NCI-H82 treated with DMSO at 0.1 percent for 48 hours (cell line): ENCODE data around the gene RAB17.

Source experiments
- DNase-seq: peaks from one replicate; lab custom pipeline; 2025; ENCODE audit not compliant: unreplicated experiment; lab: John Stamatoyannopoulos, UW

RAB17 gene

DNA sequence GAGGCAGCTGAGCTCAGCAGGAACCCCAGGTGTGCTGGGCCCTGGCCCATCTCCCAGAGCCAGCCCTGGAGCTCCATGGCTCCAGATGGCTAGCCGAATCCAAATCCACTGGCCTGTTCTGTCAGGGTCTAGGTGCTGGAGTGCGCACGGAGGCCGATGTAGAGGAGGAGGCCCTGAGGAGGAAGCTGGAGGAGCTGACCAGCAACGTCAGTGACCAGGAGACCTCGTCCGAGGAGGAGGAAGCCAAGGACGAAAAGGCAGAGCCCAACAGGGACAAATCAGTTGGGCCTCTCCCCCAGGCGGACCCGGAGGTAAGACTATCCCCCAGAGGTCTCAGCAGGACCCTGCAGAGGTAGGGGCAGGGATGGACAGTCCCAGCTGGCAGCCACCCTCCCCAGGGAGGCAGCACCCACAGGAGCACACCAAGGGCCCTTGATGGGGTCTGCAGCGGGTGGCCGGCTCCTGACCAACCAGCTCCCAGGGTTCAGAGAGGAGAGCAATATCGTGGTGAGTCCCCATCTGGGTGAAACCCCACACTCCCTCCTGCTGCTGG lies 50.2 kb downstream of the RAB17 start:
- no peak for DNase-seq

GRCh38 chr2:237539681-237540080 lies 50.9 kb downstream of the RAB17 start:
- no peak for DNase-seq

DNA sequence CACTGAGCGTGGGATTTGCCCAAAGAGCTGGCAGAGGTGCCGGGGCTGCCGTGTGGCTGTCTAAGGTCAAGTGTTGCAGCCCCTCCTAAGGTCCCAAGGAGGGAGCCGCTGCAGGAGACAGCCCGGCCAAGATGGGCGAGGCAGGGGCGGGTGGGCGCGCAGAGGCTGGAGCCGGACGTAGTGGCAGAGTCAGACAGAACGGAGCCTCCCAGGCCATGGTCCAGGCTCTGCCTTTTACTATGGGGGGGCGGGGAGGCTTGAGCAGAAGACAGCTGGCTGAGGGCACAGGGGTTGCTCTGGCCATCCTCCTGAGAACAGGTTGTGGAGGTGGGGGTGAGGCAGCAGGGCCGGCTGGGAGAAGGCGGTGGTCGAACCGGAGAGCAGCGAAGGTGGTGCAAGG lies 51.6 kb downstream of the RAB17 start:
- DNase-seq, result no peak

GRCh38 chr2:237538001-237538720 lies 52.4 kb downstream of the RAB17 start:
- no peak for DNase-seq

- DNase-seq, result no peak
Observed at GRCh38 chr2:237536617-237537016, 53.9 kb downstream of the RAB17 start.

DNA sequence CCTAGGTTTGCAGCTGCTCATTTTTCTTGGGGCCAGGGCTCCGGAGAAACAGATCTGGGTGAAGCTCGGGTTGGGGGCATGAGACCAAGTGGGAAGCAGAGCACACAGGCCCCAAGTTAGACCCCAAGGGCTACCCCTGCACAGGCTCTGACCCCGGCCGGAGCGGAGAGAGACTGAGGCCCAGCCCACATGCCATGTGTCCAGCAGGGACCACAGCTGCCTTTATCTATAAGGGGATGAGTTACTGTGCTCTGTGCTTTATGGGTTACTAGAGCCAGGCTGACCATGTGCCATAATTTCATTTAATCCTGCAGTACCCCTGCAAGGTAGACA lies 54.5 kb downstream of the RAB17 start:
- DNase-seq, result no peak

- DNase-seq, result no peak
Observed at GRCh38 chr2:237535385-237536082, 55.0 kb downstream of the RAB17 start.

- no peak for DNase-seq
Observed at GRCh38 chr2:237534380-237534779, 56.2 kb downstream of the RAB17 start.

DNA sequence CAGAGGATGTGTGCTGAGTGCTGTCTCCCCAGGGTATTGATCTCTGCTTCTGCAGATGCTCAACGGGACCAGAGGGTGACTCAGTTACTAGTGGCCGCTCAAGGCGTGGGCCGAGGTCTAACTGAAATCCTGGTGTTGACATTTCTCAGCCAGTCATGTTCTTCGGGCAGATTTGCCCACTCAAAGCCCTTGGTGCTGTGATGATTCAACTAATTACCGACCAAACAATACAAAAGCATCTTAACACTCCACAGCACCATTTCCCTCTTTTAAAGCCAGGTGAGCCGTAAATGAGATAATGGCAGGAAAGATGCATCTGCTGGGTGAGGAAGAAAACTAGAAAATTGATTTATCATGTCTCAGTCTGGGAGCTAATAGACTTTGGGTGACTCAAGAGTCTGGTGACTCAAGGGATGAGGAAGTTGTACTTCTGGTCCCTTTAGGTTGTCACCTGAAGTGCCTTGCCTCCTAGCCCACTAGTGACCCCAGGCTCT lies 56.8 kb downstream of the RAB17 start:
- no peak for DNase-seq

DNA sequence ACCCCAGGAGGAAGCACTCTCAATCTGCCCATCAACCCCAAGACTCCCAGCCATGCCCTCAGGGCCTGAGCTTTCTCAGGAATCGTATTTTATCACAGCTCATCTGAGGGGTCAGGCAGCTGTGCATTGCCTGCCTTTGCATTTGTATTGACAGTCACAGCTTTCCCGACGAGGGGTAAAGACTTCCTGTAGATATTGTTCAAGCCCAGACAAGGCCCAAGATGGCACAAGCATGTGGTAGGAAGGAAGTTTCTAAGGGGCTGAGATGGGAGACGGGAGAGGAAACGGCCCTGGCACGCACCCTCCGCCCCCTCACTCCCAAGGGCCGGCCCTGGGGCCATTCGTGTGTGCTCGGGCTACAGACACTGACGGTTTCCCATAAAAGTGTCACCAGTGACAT lies 58.4 kb downstream of the RAB17 start:
- no peak for DNase-seq

GRCh38 chr2:237530472-237531433 lies 59.8 kb downstream of the RAB17 start:
- no peak for DNase-seq

DNA sequence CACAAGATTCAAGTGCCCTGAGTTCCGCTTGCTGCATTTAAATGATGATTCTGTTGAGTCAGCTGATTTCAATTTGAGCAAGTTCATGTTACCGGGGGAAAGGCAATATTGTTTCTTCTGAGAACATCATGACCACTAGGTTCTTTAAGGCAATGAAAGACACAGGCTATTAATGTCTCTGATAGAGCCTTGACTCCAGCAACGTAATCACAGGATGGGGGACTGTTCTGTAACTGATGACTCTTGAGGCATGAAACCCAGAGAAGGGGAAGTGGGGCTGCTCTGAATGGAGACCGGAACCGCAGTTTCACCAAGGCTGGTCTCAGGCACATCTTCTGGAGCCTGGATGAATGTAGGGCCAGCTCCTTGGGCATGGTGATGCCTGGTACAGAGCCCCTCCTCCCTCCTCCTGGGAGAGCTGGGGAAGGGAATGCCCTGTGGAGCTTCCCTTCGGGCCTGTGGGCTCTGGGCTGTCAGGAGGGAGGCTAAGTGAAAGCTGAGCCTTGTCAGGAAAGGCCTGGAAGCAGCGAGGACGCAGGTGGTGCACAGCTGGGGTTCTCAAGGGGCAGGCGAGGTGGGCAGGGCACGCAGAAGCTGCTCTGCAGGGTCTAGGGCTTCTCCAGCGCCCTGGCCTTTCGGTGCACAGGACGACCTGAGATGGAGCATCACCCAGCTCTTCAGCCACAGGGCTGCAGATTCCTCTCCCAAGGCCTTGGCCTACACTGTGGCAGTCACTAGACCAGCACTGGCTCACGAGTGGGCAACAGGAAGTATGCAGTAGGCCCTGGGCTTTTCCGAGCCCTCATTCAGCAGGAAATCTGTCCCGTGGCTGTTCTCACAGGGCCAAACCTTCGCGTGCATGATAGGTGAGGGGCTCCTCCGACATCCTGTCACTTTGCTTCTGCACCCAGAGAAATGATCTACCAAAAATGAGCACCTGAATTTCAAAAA lies 60.8 kb downstream of the RAB17 start:
- DNase-seq, result no peak

GRCh38 chr2:237527766-237528165 lies 62.8 kb downstream of the RAB17 start:
- DNase-seq, result no peak

GRCh38 chr2:237527233-237527632 lies 63.3 kb downstream of the RAB17 start:
- DNase-seq, result no peak

DNA sequence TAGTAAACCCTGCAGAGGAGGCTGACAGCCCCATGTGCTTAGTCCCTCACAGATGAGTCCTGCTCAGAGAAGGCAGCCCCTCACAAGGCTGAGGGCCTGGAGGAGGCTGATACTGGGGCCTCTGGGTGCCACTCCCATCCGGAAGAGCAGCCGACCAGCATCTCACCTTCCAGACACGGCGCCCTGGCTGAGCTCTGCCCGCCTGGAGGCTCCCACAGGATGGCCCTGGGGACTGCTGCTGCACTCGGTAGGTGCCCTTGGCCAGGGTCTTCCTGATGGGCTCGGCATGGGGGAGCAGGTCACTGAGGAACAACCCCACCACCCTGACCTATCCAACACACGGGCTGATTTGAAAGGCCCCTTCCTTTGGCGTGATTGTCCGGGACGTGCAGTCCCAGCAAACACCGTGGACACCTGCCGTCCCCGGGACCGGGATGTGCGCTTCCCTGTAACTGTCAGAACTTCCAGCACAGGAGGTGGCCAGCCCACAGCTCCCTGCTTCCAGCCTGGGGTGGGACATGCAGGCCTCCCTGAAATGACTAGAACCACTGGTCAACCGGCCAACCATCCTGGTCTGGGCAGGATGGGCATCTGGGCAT lies 64.9 kb downstream of the RAB17 start:
- no peak for DNase-seq

DNA sequence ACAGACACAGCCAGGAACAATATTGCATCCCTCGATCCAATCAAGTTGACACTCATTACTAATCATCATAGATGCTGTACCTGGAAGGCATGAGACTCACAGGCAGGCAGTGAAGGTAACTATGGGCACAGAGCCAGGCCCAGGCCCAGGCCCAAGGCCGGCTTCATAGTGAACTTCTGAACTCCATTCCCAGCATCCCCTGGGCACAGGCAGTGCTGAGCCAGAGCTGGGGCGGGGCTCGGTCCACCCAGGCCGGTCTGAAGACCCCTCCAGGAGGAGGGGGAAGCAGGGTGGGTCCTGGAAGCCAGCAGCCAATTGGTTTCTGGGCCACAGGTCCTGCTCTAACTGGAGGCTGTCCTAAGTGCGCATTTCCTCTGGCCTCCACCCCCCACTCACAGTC lies 65.9 kb downstream of the RAB17 start:
- no peak for DNase-seq
